Esophagus (tissue), 2 donors: Measurements from ENCODE around the gene PRSS22. TPM values are rescaled to one million over a fixed set of nuclear protein-coding genes. Genes with fewer than 3 reads are reported as not detected.

Experiments
- H3K27ac ChIP-seq, 2 donors: one replicate each; pipeline ENCODE4 v1.5.1; 2013; ENCODE audit warnings: low read depth in 2 of 2, mild to moderate bottlenecking in 2 of 2, inconsistent platforms in 1 of 2, low read length in 1 of 2, moderate library complexity in 1 of 2
- H3K27me3 ChIP-seq, 2 donors: one replicate each; pipeline ENCODE4 v1.6.1; 2013; ENCODE audit warnings: low read length in 2 of 2, control low read depth in 1 of 2, mild to moderate bottlenecking in 1 of 2; ENCODE audit not compliant: insufficient read depth in 2 of 2, control insufficient read depth in 1 of 2
- H3K36me3 ChIP-seq, 2 donors: one replicate each; pipeline ENCODE4 v1.6.1; 2013; ENCODE audit warnings: low read length in 1 of 2; ENCODE audit not compliant: control insufficient read depth in 2 of 2, insufficient read depth in 2 of 2
- H3K4me1 ChIP-seq, 2 donors: one replicate each; pipeline ENCODE4 v1.6.1; 2013; ENCODE audit warnings: low read length in 1 of 2; ENCODE audit not compliant: control insufficient read depth in 2 of 2, insufficient read depth in 2 of 2
- H3K4me3 ChIP-seq, 2 donors: one replicate each; pipeline ENCODE4 v1.5.1; 2013; ENCODE audit warnings: low read length in 2 of 2, mild to moderate bottlenecking in 2 of 2, low read depth in 1 of 2, moderate library complexity in 1 of 2
- H3K9me3 ChIP-seq, 2 donors: one replicate each; pipeline ENCODE4 v1.6.1; 2013; ENCODE audit warnings: mild to moderate bottlenecking in 2 of 2, low read depth in 1 of 2, low read length in 1 of 2, moderate library complexity in 1 of 2; ENCODE audit not compliant: control insufficient read depth in 2 of 2, insufficient read depth in 1 of 2
- WGBS, 2 donors: extraction: QIAGEN DNeasy Blood & Tissue Kit; methylation state at CpG; one replicate each; pipeline ENCODE4 v1.1.7; 2013; 5-methylcytosine and 5-hydroxymethylcytosine counted together
- polyA plus RNA-seq, 2 donors: library from polyadenylated mRNA; stranded (reverse); fragments of 200-250 nt; gene quantifications; one replicate each; pipeline ENCODE4 v1.2.3, GENCODE V29; 2013
- donor health status: healthy with polysubstance abuse.
- donor health status: Bipolar disorder and iron deficiency.

PRSS22 gene
- polyA plus RNA-seq, 2 donors, result 109 to 281 TPM

DNA sequence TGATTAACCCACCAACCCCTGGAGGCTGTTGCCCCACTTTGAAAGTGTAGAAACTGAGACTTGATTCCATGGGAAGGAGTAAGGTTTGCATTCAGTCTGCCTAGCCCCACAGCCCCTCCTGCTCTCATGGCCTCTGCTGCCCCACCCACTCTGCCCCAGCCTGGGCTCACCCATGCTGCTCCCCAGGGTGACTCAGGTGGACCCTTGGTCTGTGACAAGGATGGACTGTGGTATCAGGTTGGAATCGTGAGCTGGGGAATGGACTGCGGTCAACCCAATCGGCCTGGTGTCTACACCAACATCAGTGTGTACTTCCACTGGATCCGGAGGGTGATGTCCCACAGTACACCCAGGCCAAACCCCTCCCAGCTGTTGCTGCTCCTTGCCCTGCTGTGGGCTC is 53.2 kb downstream of the PRSS22 start:
- Histone ChIP-seq H3K9me3 (peaks cover 3 to 5% of the 10 kb centered on the region in 2 donors), H3K27ac (no peak overlapping the region), H3K4me3 (no peak overlapping the region), H3K27me3 (no peaks in the 10 kb centered on the region), H3K36me3 (no peaks in the 10 kb centered on the region), H3K4me1 (no peaks in the 10 kb centered on the region)
- 90 to 91% methylated on average over 2 to 4 of the region's 4 CpGs for WGBS, 2 donors

- 81 to 85% methylated on average over 3 of the region's 3 CpGs for WGBS, 2 donors
- Histone ChIP-seq H3K4me1 (no peaks in the 10 kb centered on the region), H3K27me3 (no peaks in the 10 kb centered on the region), H3K9me3 (peaks cover 3 to 5% of the 10 kb centered on the region in 2 donors), H3K27ac (no peak overlapping the region), H3K4me3 (no peak overlapping the region), H3K36me3 (no peaks in the 10 kb centered on the region)
Measured at GRCh38 chr16:2803545-2804195, 54.3 kb downstream of the PRSS22 start.

Other genes starting within 250 kb of the PRSS22 start
- gene KCTD5, start 175.6 kb downstream of the PRSS22 start, polyA plus RNA-seq, result 10 to 100 TPM; 23.1 to 25.4 TPM
- gene PRSS27, start 137.9 kb downstream of the PRSS22 start, polyA plus RNA-seq, result 100 to 1,000 TPM; 500 to 620 TPM
- gene SRRM2, start 105.5 kb downstream of the PRSS22 start, polyA plus RNA-seq, result 100 to 1,000 TPM; 317 to 886 TPM
- gene ELOB, start 80.9 kb downstream of the PRSS22 start, polyA plus RNA-seq, result 100 to 1,000 TPM; 361 to 887 TPM
- gene PRSS33, start 70.6 kb downstream of the PRSS22 start, polyA plus RNA-seq, result not detected
- gene PRSS41, start 59.7 kb downstream of the PRSS22 start, polyA plus RNA-seq, result not detected
- gene PRSS21, start 40.9 kb downstream of the PRSS22 start, polyA plus RNA-seq, result 1 to 10 TPM in 1 of 2 donors, under 1 TPM in 1; 0.86 to 1.8 TPM
- gene ZG16B, start 27.9 kb downstream of the PRSS22 start, polyA plus RNA-seq, result 1 to 10 TPM in 1 of 2 donors, under 1 TPM in 1; 0.77 to 1.1 TPM
- gene FLYWCH2, start 25.0 kb upstream of the PRSS22 start, polyA plus RNA-seq, result 10 to 100 TPM; 23.9 to 30.9 TPM
- 10 to 100 TPM; 12.9 to 20.2 TPM for gene FLYWCH1, start 53.8 kb upstream of the PRSS22 start, polyA plus RNA-seq
- 1 to 10 TPM; 1.6 to 1.8 TPM for gene KREMEN2, start 106.1 kb upstream of the PRSS22 start, polyA plus RNA-seq
- gene PAQR4, start 111.2 kb upstream of the PRSS22 start, polyA plus RNA-seq, result 10 to 100 TPM in 1 of 2 donors, 1 to 10 TPM in 1; 9.6 to 18.8 TPM
- gene PKMYT1, start 122.3 kb upstream of the PRSS22 start, polyA plus RNA-seq, result 10 to 100 TPM; 20.7 to 22.3 TPM
- gene CLDN9, start 154.8 kb upstream of the PRSS22 start, polyA plus RNA-seq, result under 1 TPM in 1 of 2 donors, not detected in 1; 0.02 TPM
- gene CLDN6, start 160.0 kb upstream of the PRSS22 start, polyA plus RNA-seq, result under 1 TPM in 1 of 2 donors, not detected in 1; 0.06 TPM
- gene TNFRSF12A, start 162.2 kb upstream of the PRSS22 start, polyA plus RNA-seq, result 10 to 100 TPM; 16.6 to 21.1 TPM
- gene HCFC1R1, start 165.8 kb upstream of the PRSS22 start, polyA plus RNA-seq, result 10 to 100 TPM; 58.8 to 73.6 TPM
- 10 to 100 TPM; 24.3 to 37.2 TPM for gene THOC6, start 165.9 kb upstream of the PRSS22 start, polyA plus RNA-seq
- gene BICDL2, start 178.8 kb upstream of the PRSS22 start, polyA plus RNA-seq, result 100 to 1,000 TPM; 144 to 149 TPM
- gene MMP25, start 188.4 kb upstream of the PRSS22 start, polyA plus RNA-seq, result 1 to 10 TPM in 1 of 2 donors, under 1 TPM in 1; 0.51 to 2.6 TPM
- 10 to 100 TPM; 16.5 to 19.0 TPM for gene IL32, start 207.5 kb upstream of the PRSS22 start, polyA plus RNA-seq
- not detected for gene ZSCAN10, start 241.1 kb upstream of the PRSS22 start, polyA plus RNA-seq